H9 (cell line): ENCODE measurements around the gene GGNBP2. TPM values are rescaled to one million over a fixed set of nuclear protein-coding genes. Genes with fewer than 3 reads are reported as not detected.

Experiments
- DNase-seq: peaks from one replicate; pipeline ENCODE4 v3.0.0-alpha.2; 2017
- H2AFZ ChIP-seq: one replicate; pipeline ENCODE4 v1.6.1; 2013; ENCODE audit warnings: mild to moderate bottlenecking, low read length, control low read depth, moderate library complexity
- H2AK5ac ChIP-seq: 2 replicates; pipeline ENCODE4 v1.6.1; 2013; ENCODE audit warnings: low read length, control low read depth, mixed read lengths; ENCODE audit not compliant: insufficient read length
- H2BK120ac ChIP-seq: one replicate; pipeline ENCODE4 v1.6.1; 2013; ENCODE audit warnings: low read depth, mild to moderate bottlenecking, low read length, control low read depth, inconsistent platforms; ENCODE audit not compliant: poor library complexity, severe bottlenecking
- H2BK12ac ChIP-seq: 2 replicates; pipeline ENCODE4 v1.6.1; 2013; ENCODE audit warnings: low read length, control low read depth, mixed read lengths, low read depth; ENCODE audit not compliant: insufficient read length
- H2BK15ac ChIP-seq: 2 replicates; pipeline ENCODE4 v1.6.1; 2013; ENCODE audit warnings: low read depth, low read length, control low read depth
- H2BK20ac ChIP-seq: one replicate; pipeline ENCODE4 v1.6.1; 2013; ENCODE audit warnings: low read depth, mild to moderate bottlenecking, low read length, control low read depth, inconsistent platforms; ENCODE audit not compliant: poor library complexity, severe bottlenecking
- H2BK5ac ChIP-seq: 2 replicates; pipeline ENCODE4 v1.6.1; 2013; ENCODE audit warnings: low read length, control low read depth, mixed read lengths; ENCODE audit not compliant: insufficient read length
- H3K14ac ChIP-seq: 2 replicates; pipeline ENCODE4 v1.6.1; 2013; ENCODE audit warnings: low read length, control low read depth; ENCODE audit not compliant: insufficient read depth
- H3K18ac ChIP-seq: 2 replicates; pipeline ENCODE4 v1.6.1; 2013; ENCODE audit warnings: low read depth, mild to moderate bottlenecking, mixed read lengths, low read length, control low read depth; ENCODE audit not compliant: insufficient read length
- H3K23ac ChIP-seq: 2 replicates; pipeline ENCODE4 v1.6.1; 2013; ENCODE audit warnings: low read length, control low read depth, mixed read lengths, low read depth; ENCODE audit not compliant: insufficient read length
- H3K23me2 ChIP-seq: 2 replicates; pipeline ENCODE4 v1.6.1; 2013; ENCODE audit warnings: low read depth, mild to moderate bottlenecking, mixed read lengths, low read length, control low read depth; ENCODE audit not compliant: insufficient read length, poor library complexity, severe bottlenecking
- H3K27ac ChIP-seq: 2 replicates; pipeline ENCODE4 v1.5.1; 2013; ENCODE audit warnings: low read length, control low read depth, mixed read lengths, low read depth; ENCODE audit not compliant: insufficient read length
- H3K27me3 ChIP-seq: 2 replicates; pipeline ENCODE4 v1.6.1; 2013; ENCODE audit warnings: low read length, control low read depth, inconsistent platforms; ENCODE audit not compliant: insufficient read depth
- H3K4ac ChIP-seq: 2 replicates; pipeline ENCODE4 v1.6.1; 2013; ENCODE audit warnings: low read depth, mild to moderate bottlenecking, control low read depth, inconsistent platforms, low read length, moderate library complexity
- H3K4me1 ChIP-seq: 2 replicates; pipeline ENCODE4 v1.6.1; 2013; ENCODE audit warnings: low read length, control low read depth, inconsistent platforms; ENCODE audit not compliant: insufficient read depth
- H3K4me2 ChIP-seq: 2 replicates; pipeline ENCODE4 v1.6.1; 2013; ENCODE audit warnings: low read length, control low read depth, mixed read lengths; ENCODE audit not compliant: insufficient read length, insufficient read depth
- H3K56ac ChIP-seq: 2 replicates; pipeline ENCODE4 v1.6.1; 2013; ENCODE audit warnings: low read depth, mild to moderate bottlenecking, mixed read lengths, low read length, control low read depth; ENCODE audit not compliant: insufficient read length
- H3K79me1 ChIP-seq: 2 replicates; pipeline ENCODE4 v1.6.1; 2013; ENCODE audit warnings: low read depth, mild to moderate bottlenecking, moderate library complexity, low read length, control low read depth, inconsistent platforms; ENCODE audit not compliant: insufficient read depth, poor library complexity, severe bottlenecking
- H3K79me2 ChIP-seq: 2 replicates; pipeline ENCODE4 v1.6.1; 2013; ENCODE audit warnings: low read length, control low read depth, inconsistent platforms; ENCODE audit not compliant: insufficient read depth
- H3K9ac ChIP-seq: 2 replicates; pipeline ENCODE4 v1.6.1; 2013; ENCODE audit warnings: low read length, control low read depth, mixed read lengths; ENCODE audit not compliant: insufficient read length; ENCODE audit errors: extremely low read depth
- H3K9me3 ChIP-seq: one replicate; pipeline ENCODE4 v1.6.1; 2013; ENCODE audit warnings: low read depth, low read length, inconsistent platforms; ENCODE audit not compliant: control insufficient read depth
- H3T11ph ChIP-seq: one replicate; pipeline ENCODE4 v1.6.1; 2013; ENCODE audit warnings: mild to moderate bottlenecking, low read length, control low read depth, inconsistent platforms
- H4K20me1 ChIP-seq: one replicate; pipeline ENCODE4 v1.6.1; 2013; ENCODE audit not compliant: control insufficient read depth, insufficient read length, insufficient read depth
- H4K5ac ChIP-seq: 2 replicates; pipeline ENCODE4 v1.6.1; 2013; ENCODE audit warnings: low read depth, mild to moderate bottlenecking, mixed read lengths, low read length, control low read depth; ENCODE audit not compliant: insufficient read length
- H4K8ac ChIP-seq: replicated peaks from 2 replicates; pipeline ENCODE4 v1.6.1; 2013; ENCODE audit warnings: low read length, control low read depth, mixed read lengths, low read depth; ENCODE audit not compliant: insufficient read length
- H4K91ac ChIP-seq: 2 replicates; pipeline ENCODE4 v1.6.1; 2013; ENCODE audit warnings: low read depth, mild to moderate bottlenecking, moderate library complexity, mixed read lengths, low read length, control low read depth; ENCODE audit not compliant: insufficient read length
- H3K27ac Mint-ChIP-seq, 3 experiments: 2 replicates in 2 of 3; 3 replicates in 1 of 3; pipeline ENCODE4 v1.8.0; 2020 to 2021; ENCODE audit warnings: mixed read lengths in 3 of 3, mild to moderate bottlenecking in 1 of 3, moderate library complexity in 1 of 3
- H3K27me3 Mint-ChIP-seq: 2 replicates; pipeline ENCODE4 v1.8.0; 2021; ENCODE audit warnings: low read depth, mild to moderate bottlenecking, moderate library complexity, mixed read lengths
- H3K36me3 Mint-ChIP-seq, 3 experiments: 2 replicates in 2 of 3; 3 replicates in 1 of 3; pipeline ENCODE4 v1.8.0; 2020 to 2021; ENCODE audit warnings: low read depth in 3 of 3, mixed read lengths in 3 of 3; ENCODE audit not compliant: insufficient read depth in 1 of 3
- H3K4me1 Mint-ChIP-seq, 2 experiments: 2 replicates each; pipeline ENCODE4 v1.8.0; 2020; ENCODE audit warnings: mixed read lengths in 2 of 2
- H3K4me3 Mint-ChIP-seq, 2 experiments: 2 replicates in 1 of 2; 3 replicates in 1 of 2; pipeline ENCODE4 v1.8.0; 2020 to 2021; ENCODE audit warnings: mild to moderate bottlenecking in 2 of 2, mixed read lengths in 2 of 2, moderate library complexity in 1 of 2
- H3K9me3 Mint-ChIP-seq, 2 experiments: 2 replicates in 1 of 2; 3 replicates in 1 of 2; pipeline ENCODE4 v1.8.0; 2020; ENCODE audit warnings: mild to moderate bottlenecking in 2 of 2, mixed read lengths in 2 of 2, moderate library complexity in 1 of 2
- WGBS: extraction: QIAGEN DNeasy Blood & Tissue Kit; methylation state at CpG from one replicate; pipeline ENCODE4 v1.1.7; 2013; ENCODE audit warnings: missing lambda C conversion rate, low lambda C conversion rate, mixed read lengths; ENCODE audit not compliant: insufficient read length; ENCODE audit errors: extremely low coverage; 5-methylcytosine and 5-hydroxymethylcytosine counted together
- total RNA-seq: library from RNA; stranded (reverse); gene quantifications from 2 replicates; pipeline ENCODE4 v1.2.1, GENCODE V29; 2021
- TF ChIP-seq, protein P1 (sequence below): fragments of 200-600 bp; sonication (generic); conservative IDR thresholded peaks from 3 replicates; pipeline ENCODE4 v1.8.0; 2021; ENCODE audit warnings: antibody characterized with exemption, mild to moderate bottlenecking

Gene GGNBP2
- total RNA-seq, 1 experiment from 2014 or later, result 52.8 TPM

DNA sequence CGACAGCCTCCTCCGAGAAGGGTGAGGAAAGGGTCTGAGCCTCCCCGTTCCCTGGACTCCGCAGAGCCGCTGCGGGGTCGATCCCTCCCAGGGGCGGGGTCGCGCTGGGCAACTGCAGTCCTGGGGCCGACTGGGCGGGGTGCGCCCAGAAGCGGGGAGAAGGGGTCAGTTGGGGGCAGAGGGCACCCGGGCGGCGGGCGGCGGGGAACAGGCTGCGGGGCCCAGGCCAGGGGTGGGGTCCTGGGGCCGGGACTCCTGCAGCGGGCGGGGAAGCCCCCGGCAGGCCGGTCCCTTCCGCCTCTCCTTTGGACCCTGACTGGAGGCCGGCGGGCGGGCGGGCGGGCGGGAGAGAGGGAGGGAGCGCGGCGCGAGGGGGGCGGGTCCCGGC lies 352 bp downstream of the GGNBP2 start:
- Histone ChIP-seq H3K18ac (peak overlapping the region; percentile 22), H2AFZ (no peak overlapping the region), H3K23me2 (peaks cover 5% of the 10 kb centered on the region), H3K79me1 (no peaks in the 10 kb centered on the region), H3K14ac (0 out of 2 replicates have a peak overlapping the region, but pooled peaks have one; percentile 68), H4K5ac (no peak overlapping the region), H3K9ac (peak overlapping the region; percentile 68), H2BK120ac (no peak overlapping the region), H3K56ac (no peak overlapping the region), H2BK20ac (no peak overlapping the region), H4K91ac (no peak overlapping the region), H2BK12ac (no peak overlapping the region), H4K8ac (no peak overlapping the region), H3K4ac (no peak overlapping the region), H2BK15ac (no peak overlapping the region), H2BK5ac (no peak overlapping the region), H2AK5ac (no peak overlapping the region), H3K23ac (no peak overlapping the region), H3K9me3 (no peaks in the 10 kb centered on the region), H3K27ac (no peak overlapping the region), H3K27me3 (no peaks in the 10 kb centered on the region), H3K4me1 (no peaks in the 10 kb centered on the region), H3K4me2 (peak overlapping the region; percentile 65), H3K79me2 (peaks cover 13% of the 10 kb centered on the region; the same call in 1 of the 2 replicates), H4K20me1 (no peaks in the 10 kb centered on the region), H3T11ph (no peak overlapping the region)
- Mint-ChIP-seq H3K36me3 (peaks cover 0 to 12% (median 2%) of the 10 kb centered on the region in 3 experiments; a peak in 6 of 7 replicates), H3K4me1 (peaks cover 15 to 18% of the 10 kb centered on the region in 2 experiments), H3K4me3 (peak overlapping the region; percentile 87 to 97), H3K9me3 (no peaks in the 10 kb centered on the region), H3K27ac (peak overlapping the region; percentile 87 to 94 (median 94); a peak in 4 of 7 replicates), H3K27me3 (no peaks in the 10 kb centered on the region)
- WGBS, result no CpG with 5 or more reads among the region's 38 CpGs
- TF ChIP-seq, protein P1, sequence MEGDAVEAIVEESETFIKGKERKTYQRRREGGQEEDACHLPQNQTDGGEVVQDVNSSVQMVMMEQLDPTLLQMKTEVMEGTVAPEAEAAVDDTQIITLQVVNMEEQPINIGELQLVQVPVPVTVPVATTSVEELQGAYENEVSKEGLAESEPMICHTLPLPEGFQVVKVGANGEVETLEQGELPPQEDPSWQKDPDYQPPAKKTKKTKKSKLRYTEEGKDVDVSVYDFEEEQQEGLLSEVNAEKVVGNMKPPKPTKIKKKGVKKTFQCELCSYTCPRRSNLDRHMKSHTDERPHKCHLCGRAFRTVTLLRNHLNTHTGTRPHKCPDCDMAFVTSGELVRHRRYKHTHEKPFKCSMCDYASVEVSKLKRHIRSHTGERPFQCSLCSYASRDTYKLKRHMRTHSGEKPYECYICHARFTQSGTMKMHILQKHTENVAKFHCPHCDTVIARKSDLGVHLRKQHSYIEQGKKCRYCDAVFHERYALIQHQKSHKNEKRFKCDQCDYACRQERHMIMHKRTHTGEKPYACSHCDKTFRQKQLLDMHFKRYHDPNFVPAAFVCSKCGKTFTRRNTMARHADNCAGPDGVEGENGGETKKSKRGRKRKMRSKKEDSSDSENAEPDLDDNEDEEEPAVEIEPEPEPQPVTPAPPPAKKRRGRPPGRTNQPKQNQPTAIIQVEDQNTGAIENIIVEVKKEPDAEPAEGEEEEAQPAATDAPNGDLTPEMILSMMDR, result no peak
- no peak for DNase-seq
